Fibroblast of lung (primary cell): ENCODE measurements around the gene ITGA5. TPM values are rescaled to one million over a fixed set of nuclear protein-coding genes. Genes with fewer than 3 reads are reported as not detected.

Source experiments
- DNase-seq, 2 donors: peaks; one replicate each; pipeline versions ENCODE4 v3.0.0 to v3.0.0-alpha.2; 2010; ENCODE audit warnings: low read depth in 2 of 2
- H2AFZ ChIP-seq: 2 replicates; pipeline ENCODE4 v1.5.1; 2012; ENCODE audit warnings: low read length, control low read depth, inconsistent platforms
- H3K27ac ChIP-seq: 2 replicates; pipeline ENCODE4 v1.5.1; 2011; ENCODE audit warnings: low read length, control low read depth; ENCODE audit not compliant: insufficient read depth
- H3K27me3 ChIP-seq: 2 replicates; pipeline ENCODE4 v1.5.1; 2011; ENCODE audit warnings: mild to moderate bottlenecking, low read length; ENCODE audit not compliant: control insufficient read depth, insufficient read depth
- H3K36me3 ChIP-seq: 2 replicates; pipeline ENCODE4 v1.5.1; 2011; ENCODE audit warnings: low read length; ENCODE audit not compliant: control insufficient read depth, insufficient read depth
- H3K4me1 ChIP-seq: 2 replicates; pipeline ENCODE4 v1.5.1; 2011; ENCODE audit warnings: low read length; ENCODE audit not compliant: control insufficient read depth, insufficient read depth; ENCODE audit errors: extremely low read depth
- H3K4me2 ChIP-seq: 2 replicates; pipeline ENCODE4 v1.5.1; 2011; ENCODE audit warnings: low read length, control low read depth; ENCODE audit not compliant: insufficient read depth; ENCODE audit errors: extremely low read depth
- H3K4me3 ChIP-seq, 4 experiments: fragments of 200-600 bp in 1 of 4; sonication (generic) in 1 of 4; replicated peaks in 1 of 4; 2 replicates each; pipeline ENCODE4 v1.5.1; 2011 to 2016; ENCODE audit warnings: low read length in 4 of 4, low read depth in 3 of 4, mild to moderate bottlenecking in 3 of 4, control low read depth in 2 of 4, inconsistent platforms in 1 of 4, mixed read lengths in 1 of 4; ENCODE audit not compliant: insufficient read depth in 1 of 4; ENCODE audit errors: control extremely low read depth in 1 of 4
- H3K79me2 ChIP-seq: 2 replicates; pipeline ENCODE4 v1.5.1; 2012; ENCODE audit warnings: mild to moderate bottlenecking, low read length, inconsistent platforms; ENCODE audit not compliant: control insufficient read depth, insufficient read depth
- H3K9ac ChIP-seq: 2 replicates; pipeline ENCODE4 v1.5.1; 2011; ENCODE audit warnings: mild to moderate bottlenecking, low read length, control low read depth; ENCODE audit not compliant: insufficient read depth
- H3K9me3 ChIP-seq: 2 replicates; pipeline ENCODE4 v1.5.1; 2012; ENCODE audit warnings: low read depth, low read length; ENCODE audit not compliant: control insufficient read depth, insufficient read depth
- H4K20me1 ChIP-seq: 2 replicates; pipeline ENCODE4 v1.5.1; 2011; ENCODE audit warnings: low read length; ENCODE audit not compliant: control insufficient read depth, insufficient read depth; ENCODE audit errors: extremely low read depth
- CTCF ChIP-seq, 2 donors: IDR thresholded peaks in 1 of 2; conservative IDR thresholded peaks in 1 of 2; 1 replicate in 1 of 2; 2 replicates in 1 of 2; pipeline ENCODE4 v1.5.1; 2011 to 2012; ENCODE audit warnings: low read length in 2 of 2, control low read depth in 1 of 2, inconsistent platforms in 1 of 2, low read depth in 1 of 2, mild to moderate bottlenecking in 1 of 2
- EZH2 ChIP-seq: IDR thresholded peaks from 2 replicates; pipeline ENCODE4 v1.5.1; 2012; ENCODE audit warnings: low read length, control low read depth, mild to moderate bottlenecking; ENCODE audit errors: missing control alignments
- polyA plus RNA-seq, 2 donors: library from polyadenylated mRNA; depleted of rRNA in 1 of 2; stranded (reverse) in 1 of 2; unstranded in 1 of 2; fragments of >200 nt; gene quantifications; 2 replicates each; pipeline ENCODE4 v1.2.1, GENCODE V29; 2011 to 2012; ENCODE audit warnings: missing spikeins in 1 of 2
- total RNA-seq: library from RNA; depleted of rRNA; stranded (reverse); fragments of >200 nt; gene quantifications from 2 replicates; pipeline ENCODE4 v1.2.1, GENCODE V29; 2014

ITGA5 gene
- total and polyA plus RNA-seq, 2 donors (not counting 1 experiment from before 2014, with no cell fraction given), result 199 to 232 TPM

GRCh38 chr12:54463034-54463433, 44.0 kb upstream of the ITGA5 start:
- Histone ChIP-seq H3K27me3 (peaks cover 11% of the 10 kb centered on the region), H3K4me1 (no peaks in the 10 kb centered on the region), H3K27ac (no peak overlapping the region), H4K20me1 (no peaks in the 10 kb centered on the region), H3K4me2 (no peak overlapping the region), H3K79me2 (no peaks in the 10 kb centered on the region), H3K36me3 (no peaks in the 10 kb centered on the region), H3K4me3 (no peak overlapping the region), H3K9me3 (no peaks in the 10 kb centered on the region), H2AFZ (no peak overlapping the region), H3K9ac (no peak overlapping the region)
- TF ChIP-seq EZH2 (no peak), CTCF (conservative IDR thresholded peaks at IDR 0.05 in 1 of 2, IDR thresholded peaks at IDR 0.05 in 1 of 2; ENCODE audit: low read depth in 1 of 2, low read length in 2 of 2) (no peak)
- peak; percentile 10 to 68 for DNase-seq

- TF ChIP-seq EZH2 (no peak), CTCF (conservative IDR thresholded peaks at IDR 0.05 in 1 of 2, IDR thresholded peaks at IDR 0.05 in 1 of 2; ENCODE audit: low read depth in 1 of 2, low read length in 2 of 2) (peak in 1 of 2 donors; percentile 7)
- no peaks in the 10 kb centered on the region for H4K20me1 ChIP-seq
- H3K4me3 ChIP-seq, result no peak overlapping the region
- H3K9me3 ChIP-seq, result no peaks in the 10 kb centered on the region
- no peak overlapping the region for H3K27ac ChIP-seq
- H3K36me3 ChIP-seq, result no peaks in the 10 kb centered on the region
- H2AFZ ChIP-seq, result no peak overlapping the region
- no peak for DNase-seq
- H3K4me1 ChIP-seq, result no peaks in the 10 kb centered on the region
- no peak overlapping the region for H3K4me2 ChIP-seq
- peaks cover 9% of the 10 kb centered on the region for H3K27me3 ChIP-seq
- H3K79me2 ChIP-seq, result no peaks in the 10 kb centered on the region
- H3K9ac ChIP-seq, result no peak overlapping the region
Observed at GRCh38 chr12:54460317-54460923, 41.4 kb upstream of the ITGA5 start.

GRCh38 chr12:54459355-54459754, 40.3 kb upstream of the ITGA5 start:
- Histone ChIP-seq H3K36me3 (no peaks in the 10 kb centered on the region), H3K4me2 (no peak overlapping the region), H3K79me2 (no peaks in the 10 kb centered on the region), H3K4me3 (no peak overlapping the region), H3K9ac (no peak overlapping the region), H3K27ac (no peak overlapping the region), H2AFZ (no peak overlapping the region), H3K27me3 (peaks cover 9% of the 10 kb centered on the region), H3K9me3 (no peaks in the 10 kb centered on the region), H4K20me1 (no peaks in the 10 kb centered on the region), H3K4me1 (no peaks in the 10 kb centered on the region)
- TF ChIP-seq EZH2 (no peak), CTCF (conservative IDR thresholded peaks at IDR 0.05 in 1 of 2, IDR thresholded peaks at IDR 0.05 in 1 of 2; ENCODE audit: low read depth in 1 of 2, low read length in 2 of 2) (no peak)
- DNase-seq, result peak in 1 of 2 donors; percentile 10
